Neural cell (in vitro differentiated cells): ENCODE measurements around the gene PPP1R27. TPM values are rescaled to one million over a fixed set of nuclear protein-coding genes. Genes with fewer than 3 reads are reported as not detected.

ENCODE experiments used
- H2AFZ ChIP-seq: fragments of 200-600, 300-800 bp; sonication (generic), shearing (Covaris generic); 2 replicates; pipeline ENCODE4 v1.6.0; 2014; ENCODE audit warnings: low read depth, mild to moderate bottlenecking, antibody characterized with exemption, low read length, moderate library complexity
- H3F3A ChIP-seq: fragments of 200-600 bp; shearing (Covaris generic); 2 replicates; pipeline ENCODE4 v1.6.1; 2016; ENCODE audit warnings: mild to moderate bottlenecking, moderate library complexity, mixed read lengths, antibody characterized with exemption, low read length; ENCODE audit not compliant: insufficient read depth, poor library complexity, severe bottlenecking
- H3K27ac ChIP-seq: fragments of 200-600, 300-800 bp; sonication (generic), shearing (Covaris generic); 2 replicates; pipeline ENCODE4 v1.5.1; 2014; ENCODE audit warnings: mild to moderate bottlenecking, low read length, moderate library complexity
- H3K27me3 ChIP-seq: fragments of 300-800, 200-600 bp; sonication (generic), shearing (Covaris generic); 2 replicates; pipeline ENCODE4 v1.6.0; 2014; ENCODE audit warnings: mild to moderate bottlenecking, low read depth, low read length, moderate library complexity; ENCODE audit not compliant: insufficient read depth
- H3K36me3 ChIP-seq: fragments of 300-800, 200-600 bp; sonication (generic), shearing (Covaris generic); 2 replicates; pipeline ENCODE4 v1.5.1; 2014; ENCODE audit warnings: mild to moderate bottlenecking, antibody characterized with exemption, low read length, moderate library complexity; ENCODE audit not compliant: insufficient read depth
- H3K4me2 ChIP-seq: fragments of 300-800, 200-600 bp; sonication (generic), shearing (Covaris generic); 2 replicates; pipeline ENCODE4 v1.6.0; 2014; ENCODE audit warnings: mild to moderate bottlenecking, low read length
- H3K4me3 ChIP-seq: fragments of 300-800, 200-600 bp; sonication (generic), shearing (Covaris generic); 2 replicates; pipeline ENCODE4 v1.5.1; 2014; ENCODE audit warnings: mild to moderate bottlenecking, low read length, moderate library complexity
- H3K79me2 ChIP-seq: fragments of 200-600 bp; shearing (Covaris generic); replicated peaks from 2 replicates; pipeline ENCODE4 v1.6.0; 2014; ENCODE audit warnings: mild to moderate bottlenecking, low read length, moderate library complexity; ENCODE audit not compliant: insufficient read depth
- H3K9ac ChIP-seq: fragments of 300-800, 200-600 bp; sonication (generic), shearing (Covaris generic); 2 replicates; pipeline ENCODE4 v1.6.1; 2016; ENCODE audit warnings: mild to moderate bottlenecking, low read length, mixed read lengths
- H3K9me2 ChIP-seq: fragments of 200-600 bp; shearing (Covaris generic); 2 replicates; pipeline ENCODE4 v1.6.1; 2016; ENCODE audit warnings: mild to moderate bottlenecking, low read length, mixed read lengths; ENCODE audit not compliant: insufficient read depth
- H3K9me3 ChIP-seq: fragments of 200-600, 300-800 bp; sonication (generic), shearing (Covaris generic); 2 replicates; pipeline ENCODE4 v1.6.1; 2016; ENCODE audit warnings: mild to moderate bottlenecking, mixed run types, low read length, moderate library complexity, mixed read lengths
- H4K20me1 ChIP-seq: fragments of 200-600 bp; shearing (Covaris generic); 2 replicates; pipeline ENCODE4 v1.6.1; 2016; ENCODE audit warnings: mild to moderate bottlenecking, mixed run types; ENCODE audit not compliant: insufficient read depth
- EP300 ChIP-seq: fragments of 450-650 bp; conservative IDR thresholded peaks from 2 replicates; pipeline ENCODE4 v1.6.1; 2014; ENCODE audit warnings: antibody characterized with exemption, mild to moderate bottlenecking, moderate library complexity; ENCODE audit not compliant: poor library complexity, severe bottlenecking
- EZH2 ChIP-seq: fragments of 200-600, 300-800 bp; shearing (Covaris generic), sonication (generic); IDR thresholded peaks from 2 replicates; pipeline ENCODE4 v1.6.1; 2014; ENCODE audit warnings: antibody characterized with exemption, low read length, borderline replicate concordance, mild to moderate bottlenecking; ENCODE audit not compliant: insufficient read depth, poor library complexity, severe bottlenecking
- MXI1 ChIP-seq: fragments of 450-650 bp; conservative IDR thresholded peaks from 2 replicates; pipeline ENCODE4 v1.6.1; 2014; ENCODE audit warnings: antibody characterized with exemption, mild to moderate bottlenecking; ENCODE audit not compliant: poor library complexity, severe bottlenecking
- POLR2AphosphoS5 ChIP-seq: IDR thresholded peaks from 2 replicates; pipeline ENCODE4 v1.6.1; 2012
- RAD21 ChIP-seq: fragments of 450-650 bp; conservative IDR thresholded peaks from 2 replicates; pipeline ENCODE4 v1.6.1; 2014; ENCODE audit warnings: antibody characterized with exemption, mild to moderate bottlenecking, moderate library complexity
- SMC3 ChIP-seq: fragments of 450-650 bp; conservative IDR thresholded peaks from 2 replicates; pipeline ENCODE4 v1.6.1; 2014; ENCODE audit warnings: antibody characterized with exemption, mild to moderate bottlenecking, moderate library complexity; ENCODE audit not compliant: poor library complexity
- TAF1 ChIP-seq: IDR thresholded peaks from 2 replicates; pipeline ENCODE4 v1.6.1; 2012; ENCODE audit warnings: low read depth
- polyA plus RNA-seq: library from polyadenylated mRNA; depleted of rRNA; stranded (reverse); fragments of >200 nt; gene quantifications from 2 replicates; pipeline ENCODE4 v1.2.3, GENCODE V29; 2014
- TF ChIP-seq, protein P1 (sequence below): fragments of 450-650 bp; IDR thresholded peaks from 2 replicates; pipeline ENCODE4 v1.5.1; 2014; ENCODE audit warnings: antibody characterized with exemption, mild to moderate bottlenecking, moderate library complexity; ENCODE audit not compliant: poor library complexity, severe bottlenecking
- TF ChIP-seq, protein P2 (sequence below): IDR thresholded peaks from 2 replicates; pipeline ENCODE4 v1.6.1; 2012; ENCODE audit warnings: borderline replicate concordance

The PPP1R27 gene
- polyA plus RNA-seq, 1 donor from 2014 or later, result not detected

DNA sequence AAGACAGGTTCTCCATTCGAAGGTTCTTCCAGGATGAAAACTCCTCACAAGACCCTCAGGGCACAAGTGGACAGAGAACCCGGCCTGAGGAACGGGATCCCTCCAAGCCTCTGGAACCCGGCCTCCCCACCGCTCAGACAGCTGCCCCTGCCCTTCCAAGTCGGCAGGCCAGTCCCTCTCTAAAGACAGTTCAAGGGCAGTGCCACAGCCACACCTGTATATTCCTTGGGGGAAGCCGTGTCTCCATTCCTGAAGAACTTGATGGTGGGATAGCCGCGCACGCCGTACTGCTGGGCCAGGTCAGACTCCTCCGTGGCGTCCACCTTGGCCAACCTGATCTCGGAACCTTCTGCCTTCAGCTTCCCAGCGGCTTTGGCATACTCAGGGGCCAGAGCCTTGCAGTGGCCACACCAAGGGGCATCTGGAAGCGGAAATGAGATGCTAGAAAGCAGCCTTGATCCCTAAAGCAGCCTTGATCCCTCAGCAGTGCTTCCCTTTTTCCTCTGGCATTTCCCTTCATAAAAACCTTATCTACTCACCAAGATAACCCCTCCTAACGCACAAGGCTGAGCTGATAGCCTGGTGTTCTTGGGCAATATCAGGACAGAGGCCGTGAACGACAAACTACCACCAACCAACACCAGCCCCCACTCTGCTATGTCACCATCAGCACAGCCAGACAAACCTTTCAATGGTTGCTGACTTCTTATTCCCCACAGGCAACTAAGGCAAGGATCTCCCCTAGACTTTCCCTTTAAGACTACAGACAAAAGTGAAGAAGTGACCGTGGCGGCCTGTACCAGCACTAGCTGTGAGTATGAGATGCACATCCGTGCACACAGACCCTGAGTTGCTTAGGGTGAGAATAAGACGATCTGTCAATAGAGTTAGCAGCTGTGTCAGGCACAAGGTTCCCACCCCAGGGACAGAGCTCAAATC is 24.4 kb upstream of the PPP1R27 start:
- H3K9me2 ChIP-seq, result no peaks in the 10 kb centered on the region
- no peaks in the 10 kb centered on the region for H3K27me3 ChIP-seq
- peak overlapping the region; percentile 74 for H3K9ac ChIP-seq
- peaks cover 33% of the 10 kb centered on the region for H3K79me2 ChIP-seq
- H3K36me3 ChIP-seq, result no peaks in the 10 kb centered on the region
- H3K27ac ChIP-seq, result peak overlapping the region; percentile 55
- no peaks in the 10 kb centered on the region for H3F3A ChIP-seq
- no peaks in the 10 kb centered on the region for H4K20me1 ChIP-seq
- H3K4me2 ChIP-seq, result peak overlapping the region; percentile 95
- H2AFZ ChIP-seq, result no peak overlapping the region
- TF ChIP-seq, protein P1, sequence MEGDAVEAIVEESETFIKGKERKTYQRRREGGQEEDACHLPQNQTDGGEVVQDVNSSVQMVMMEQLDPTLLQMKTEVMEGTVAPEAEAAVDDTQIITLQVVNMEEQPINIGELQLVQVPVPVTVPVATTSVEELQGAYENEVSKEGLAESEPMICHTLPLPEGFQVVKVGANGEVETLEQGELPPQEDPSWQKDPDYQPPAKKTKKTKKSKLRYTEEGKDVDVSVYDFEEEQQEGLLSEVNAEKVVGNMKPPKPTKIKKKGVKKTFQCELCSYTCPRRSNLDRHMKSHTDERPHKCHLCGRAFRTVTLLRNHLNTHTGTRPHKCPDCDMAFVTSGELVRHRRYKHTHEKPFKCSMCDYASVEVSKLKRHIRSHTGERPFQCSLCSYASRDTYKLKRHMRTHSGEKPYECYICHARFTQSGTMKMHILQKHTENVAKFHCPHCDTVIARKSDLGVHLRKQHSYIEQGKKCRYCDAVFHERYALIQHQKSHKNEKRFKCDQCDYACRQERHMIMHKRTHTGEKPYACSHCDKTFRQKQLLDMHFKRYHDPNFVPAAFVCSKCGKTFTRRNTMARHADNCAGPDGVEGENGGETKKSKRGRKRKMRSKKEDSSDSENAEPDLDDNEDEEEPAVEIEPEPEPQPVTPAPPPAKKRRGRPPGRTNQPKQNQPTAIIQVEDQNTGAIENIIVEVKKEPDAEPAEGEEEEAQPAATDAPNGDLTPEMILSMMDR, result no peak
- TF ChIP-seq EP300 (no peak), POLR2AphosphoS5 (no peak), MXI1 (no peak), RAD21 (no peak), TAF1 (no peak), EZH2 (no peak), SMC3 (no peak)
- TF ChIP-seq, protein P2, sequence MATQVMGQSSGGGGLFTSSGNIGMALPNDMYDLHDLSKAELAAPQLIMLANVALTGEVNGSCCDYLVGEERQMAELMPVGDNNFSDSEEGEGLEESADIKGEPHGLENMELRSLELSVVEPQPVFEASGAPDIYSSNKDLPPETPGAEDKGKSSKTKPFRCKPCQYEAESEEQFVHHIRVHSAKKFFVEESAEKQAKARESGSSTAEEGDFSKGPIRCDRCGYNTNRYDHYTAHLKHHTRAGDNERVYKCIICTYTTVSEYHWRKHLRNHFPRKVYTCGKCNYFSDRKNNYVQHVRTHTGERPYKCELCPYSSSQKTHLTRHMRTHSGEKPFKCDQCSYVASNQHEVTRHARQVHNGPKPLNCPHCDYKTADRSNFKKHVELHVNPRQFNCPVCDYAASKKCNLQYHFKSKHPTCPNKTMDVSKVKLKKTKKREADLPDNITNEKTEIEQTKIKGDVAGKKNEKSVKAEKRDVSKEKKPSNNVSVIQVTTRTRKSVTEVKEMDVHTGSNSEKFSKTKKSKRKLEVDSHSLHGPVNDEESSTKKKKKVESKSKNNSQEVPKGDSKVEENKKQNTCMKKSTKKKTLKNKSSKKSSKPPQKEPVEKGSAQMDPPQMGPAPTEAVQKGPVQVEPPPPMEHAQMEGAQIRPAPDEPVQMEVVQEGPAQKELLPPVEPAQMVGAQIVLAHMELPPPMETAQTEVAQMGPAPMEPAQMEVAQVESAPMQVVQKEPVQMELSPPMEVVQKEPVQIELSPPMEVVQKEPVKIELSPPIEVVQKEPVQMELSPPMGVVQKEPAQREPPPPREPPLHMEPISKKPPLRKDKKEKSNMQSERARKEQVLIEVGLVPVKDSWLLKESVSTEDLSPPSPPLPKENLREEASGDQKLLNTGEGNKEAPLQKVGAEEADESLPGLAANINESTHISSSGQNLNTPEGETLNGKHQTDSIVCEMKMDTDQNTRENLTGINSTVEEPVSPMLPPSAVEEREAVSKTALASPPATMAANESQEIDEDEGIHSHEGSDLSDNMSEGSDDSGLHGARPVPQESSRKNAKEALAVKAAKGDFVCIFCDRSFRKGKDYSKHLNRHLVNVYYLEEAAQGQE, result no peak
- H3K4me3 ChIP-seq, result peak overlapping the region; percentile 91
- no peaks in the 10 kb centered on the region for H3K9me3 ChIP-seq

DNA sequence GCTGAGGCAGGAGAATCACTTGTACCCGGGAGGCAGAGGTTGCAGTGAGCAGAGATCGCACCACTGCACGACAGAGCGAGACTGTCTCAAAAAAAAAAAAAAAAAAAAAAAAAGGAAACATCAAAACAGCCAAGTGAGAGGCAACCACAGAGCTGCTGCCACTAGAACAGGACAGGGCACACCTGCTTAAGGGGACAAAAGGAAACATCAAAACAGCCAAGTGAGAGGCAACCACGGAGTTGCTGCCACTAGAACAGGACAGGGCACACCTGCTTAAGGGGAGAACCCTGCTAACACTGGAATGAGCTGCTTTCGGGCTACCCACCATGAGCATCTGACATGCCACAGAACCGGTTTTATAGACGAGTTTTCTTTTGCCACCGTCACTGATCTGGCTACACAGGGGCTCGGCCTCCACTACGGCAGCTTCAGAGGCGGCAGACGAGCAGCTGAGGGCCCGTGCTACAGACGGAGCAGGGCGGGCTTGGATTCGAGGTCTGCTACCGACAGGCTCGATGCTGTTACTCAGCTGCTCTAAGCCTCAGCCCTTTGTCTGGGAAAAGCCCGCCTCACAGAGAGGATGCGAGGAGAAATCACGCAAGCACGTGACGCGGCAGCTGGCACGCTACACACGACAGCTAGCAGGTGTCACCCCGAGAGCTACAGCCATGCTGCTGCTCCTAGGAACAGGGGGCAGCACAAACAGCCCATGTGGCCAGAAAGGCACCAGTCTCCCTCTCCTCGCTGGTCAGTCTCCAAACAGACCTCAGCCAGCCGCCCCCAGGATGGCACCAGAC is 23.5 kb upstream of the PPP1R27 start:
- H4K20me1 ChIP-seq, result no peaks in the 10 kb centered on the region
- peaks cover 28% of the 10 kb centered on the region for H3K79me2 ChIP-seq
- no peaks in the 10 kb centered on the region for H3F3A ChIP-seq
- H3K4me2 ChIP-seq, result no peak overlapping the region
- no peaks in the 10 kb centered on the region for H3K9me3 ChIP-seq
- H3K36me3 ChIP-seq, result no peaks in the 10 kb centered on the region
- no peak for TF ChIP-seq SMC3
- TF ChIP-seq POLR2AphosphoS5, result no peak
- TF ChIP-seq EP300, result no peak
- no peak for TF ChIP-seq TAF1
- no peak for TF ChIP-seq MXI1
- TF ChIP-seq, protein P2, result no peak
- TF ChIP-seq, protein P1, result no peak
- TF ChIP-seq EZH2, result no peak
- no peak for TF ChIP-seq RAD21
- no peaks in the 10 kb centered on the region for H3K9me2 ChIP-seq
- H3K27ac ChIP-seq, result no peak overlapping the region
- H3K4me3 ChIP-seq, result peak overlapping the region; percentile 91
- no peaks in the 10 kb centered on the region for H3K27me3 ChIP-seq
- no peak overlapping the region for H3K9ac ChIP-seq
- H2AFZ ChIP-seq, result no peak overlapping the region
